Thyroid gland (tissue), 4 donors: Measurements from ENCODE around the gene PATJ. TPM values are rescaled to one million over a fixed set of nuclear protein-coding genes. Genes with fewer than 3 reads are reported as not detected.

Experiments
- DNase-seq, 2 donors: peaks; one replicate each; pipeline ENCODE4 v3.0.0-alpha.2; 2019
- H3K27ac ChIP-seq, 3 donors: fragments of 200-600 bp; sonication (generic); 1 replicate in 2 of 3; 2 replicates in 1 of 3; pipeline ENCODE4 v1.5.1; 2016 to 2019; ENCODE audit warnings: mild to moderate bottlenecking in 1 of 3, moderate library complexity in 1 of 3
- H3K27me3 ChIP-seq: fragments of 200-600 bp; sonication (generic); one replicate; pipeline ENCODE4 v1.5.1; 2019
- H3K36me3 ChIP-seq, 2 donors: fragments of 200-600 bp; sonication (generic); one replicate each; pipeline ENCODE4 v1.5.1; 2016 to 2019
- H3K4me1 ChIP-seq, 2 donors: fragments of 200-600 bp; sonication (generic); one replicate each; pipeline ENCODE4 v1.5.1; 2017 to 2019
- H3K4me3 ChIP-seq, 3 donors: fragments of 200-600 bp; sonication (generic); replicated peaks in 1 of 3; 1 replicate in 2 of 3; 2 replicates in 1 of 3; pipeline ENCODE4 v1.5.1; 2016; ENCODE audit warnings: mild to moderate bottlenecking in 1 of 3
- H3K9me3 ChIP-seq: fragments of 200-600 bp; sonication (generic); one replicate; pipeline ENCODE4 v1.5.1; 2017
- POLR2A ChIP-seq, 2 donors: fragments of 450-650 bp; IDR thresholded peaks; one replicate each; pipeline ENCODE4 v1.6.1; 2017; ENCODE audit warnings: antibody characterized with exemption in 2 of 2, mild to moderate bottlenecking in 2 of 2, moderate library complexity in 1 of 2
- WGBS, 2 donors: methylation state at CpG; one replicate each; pipeline ENCODE4 v1.1.5; 2017; 5-methylcytosine and 5-hydroxymethylcytosine counted together
- intact Hi-C: fragments of 100-400 bp; cut with DNase I; formaldehyde crosslinking; loops from one replicate; pipeline ENCODE4 v1.15.1; 2023
- total RNA-seq, 4 donors: library from RNA; depleted of rRNA; stranded (reverse); fragments of >200 nt; gene quantifications; one replicate each; pipeline ENCODE4 v1.2.3, GENCODE V29; 2016
- TF ChIP-seq, protein P1 (sequence below), 6 experiments: fragments of 200-600 bp in 3 of 6; fragments of 450-650 bp in 3 of 6; sonication (generic) in 3 of 6; IDR thresholded peaks; one replicate each; pipeline ENCODE4 v1.5.1; 2016 to 2019; ENCODE audit warnings: antibody characterized with exemption in 6 of 6, mild to moderate bottlenecking in 2 of 6, inconsistent platforms in 1 of 6, moderate library complexity in 1 of 6

The PATJ gene
- total RNA-seq, 4 donors from 2014 or later = 94.7 to 221 (median 119) TPM

DNA sequence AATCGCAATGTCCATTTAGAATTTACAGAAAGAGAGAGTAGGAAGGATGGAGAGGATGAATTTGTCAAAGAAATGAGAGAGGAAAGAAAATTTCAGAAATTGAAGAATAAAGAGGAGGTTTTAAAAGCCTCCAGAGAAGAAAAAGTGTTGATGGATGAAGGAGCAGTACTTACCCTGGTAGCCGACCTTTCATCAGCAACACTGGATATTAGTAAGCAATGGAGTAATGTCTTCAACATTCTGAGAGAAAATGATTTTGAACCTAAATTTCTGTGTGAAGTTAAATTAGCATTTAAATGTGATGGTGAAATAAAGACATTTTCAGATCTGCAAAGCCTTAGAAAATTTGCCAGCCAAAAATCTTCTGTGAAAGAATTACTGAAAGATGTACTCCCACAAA lies 464.9 kb downstream of the PATJ start:
- Histone ChIP-seq H3K27ac (no peak overlapping the region), H3K4me1 (no peaks in the 10 kb centered on the region), H3K4me3 (no peak overlapping the region), H3K9me3 (no peaks in the 10 kb centered on the region), H3K36me3 (no peaks in the 10 kb centered on the region), H3K27me3 (no peaks in the 10 kb centered on the region)
- 95 to 96% methylated on average over 2 of the region's 2 CpGs for WGBS, 2 donors
- DNase-seq = no peak
- intact Hi-C loops = no loop called here
- TF ChIP-seq POLR2A (IDR thresholded peaks at IDR 0.05) = no peak
- TF ChIP-seq, protein P1, sequence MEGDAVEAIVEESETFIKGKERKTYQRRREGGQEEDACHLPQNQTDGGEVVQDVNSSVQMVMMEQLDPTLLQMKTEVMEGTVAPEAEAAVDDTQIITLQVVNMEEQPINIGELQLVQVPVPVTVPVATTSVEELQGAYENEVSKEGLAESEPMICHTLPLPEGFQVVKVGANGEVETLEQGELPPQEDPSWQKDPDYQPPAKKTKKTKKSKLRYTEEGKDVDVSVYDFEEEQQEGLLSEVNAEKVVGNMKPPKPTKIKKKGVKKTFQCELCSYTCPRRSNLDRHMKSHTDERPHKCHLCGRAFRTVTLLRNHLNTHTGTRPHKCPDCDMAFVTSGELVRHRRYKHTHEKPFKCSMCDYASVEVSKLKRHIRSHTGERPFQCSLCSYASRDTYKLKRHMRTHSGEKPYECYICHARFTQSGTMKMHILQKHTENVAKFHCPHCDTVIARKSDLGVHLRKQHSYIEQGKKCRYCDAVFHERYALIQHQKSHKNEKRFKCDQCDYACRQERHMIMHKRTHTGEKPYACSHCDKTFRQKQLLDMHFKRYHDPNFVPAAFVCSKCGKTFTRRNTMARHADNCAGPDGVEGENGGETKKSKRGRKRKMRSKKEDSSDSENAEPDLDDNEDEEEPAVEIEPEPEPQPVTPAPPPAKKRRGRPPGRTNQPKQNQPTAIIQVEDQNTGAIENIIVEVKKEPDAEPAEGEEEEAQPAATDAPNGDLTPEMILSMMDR (IDR thresholded peaks at IDR 0.05) = no peak

DNA sequence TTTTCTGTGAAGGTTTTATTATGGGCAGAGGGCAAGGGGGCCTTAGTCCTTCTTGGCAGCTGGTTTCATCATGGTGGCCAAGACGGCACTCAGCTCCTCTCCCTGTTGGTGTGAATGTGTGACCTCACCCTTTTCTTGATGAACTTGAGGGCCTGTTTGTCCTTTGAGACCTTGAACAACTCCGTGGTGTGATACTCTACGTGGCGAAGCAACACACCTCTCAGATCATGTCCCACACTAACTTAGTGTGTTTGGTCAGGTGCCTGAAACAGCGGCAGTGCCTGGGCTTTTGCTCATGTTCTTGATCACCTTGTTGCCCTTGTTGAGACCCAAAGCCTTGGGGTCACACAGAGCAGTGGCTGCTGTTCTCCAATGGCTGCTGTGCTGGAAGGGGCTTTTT lies 465.8 kb downstream of the PATJ start:
- Histone ChIP-seq H3K36me3 (no peaks in the 10 kb centered on the region), H3K9me3 (no peaks in the 10 kb centered on the region), H3K27me3 (no peaks in the 10 kb centered on the region), H3K4me1 (no peaks in the 10 kb centered on the region), H3K27ac (no peak overlapping the region), H3K4me3 (no peak overlapping the region)
- 92 to 93% methylated on average over 5 of the region's 5 CpGs for WGBS, 2 donors
- intact Hi-C loops = no loop called here
- TF ChIP-seq, protein P1 (IDR thresholded peaks at IDR 0.05) = no peak
- TF ChIP-seq POLR2A (IDR thresholded peaks at IDR 0.05) = no peak
- DNase-seq = no peak

DNA sequence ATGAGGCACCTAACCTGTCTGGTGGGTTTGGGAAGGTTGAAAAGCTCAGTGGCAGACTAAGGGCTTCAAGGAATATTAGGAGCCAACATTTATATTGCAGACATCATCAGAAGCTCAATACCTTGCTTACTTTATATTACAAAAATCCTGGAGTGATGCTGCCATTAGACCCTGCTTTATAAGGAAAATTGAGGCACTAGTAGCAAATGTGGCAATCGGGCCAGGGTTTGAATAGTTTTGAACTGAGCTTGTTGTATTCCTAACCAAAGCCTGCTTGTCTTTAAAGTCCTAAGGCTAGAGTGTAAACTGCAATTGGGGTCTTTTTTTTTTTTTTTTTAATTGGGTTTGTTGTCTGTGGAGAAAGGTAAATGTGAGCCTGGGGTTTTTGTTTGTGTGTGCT lies 466.7 kb downstream of the PATJ start:
- Histone ChIP-seq H3K4me1 (no peaks in the 10 kb centered on the region), H3K27ac (no peak overlapping the region), H3K27me3 (no peaks in the 10 kb centered on the region), H3K9me3 (no peaks in the 10 kb centered on the region), H3K36me3 (no peaks in the 10 kb centered on the region), H3K4me3 (no peak overlapping the region)
- intact Hi-C loops = no loop called here
- TF ChIP-seq, protein P1 (IDR thresholded peaks at IDR 0.05) = no peak
- no peak for TF ChIP-seq POLR2A (IDR thresholded peaks at IDR 0.05)
- DNase-seq = no peak
- 35% methylated on average over 1 of the region's 1 CpG for WGBS, 2 donors

DNA sequence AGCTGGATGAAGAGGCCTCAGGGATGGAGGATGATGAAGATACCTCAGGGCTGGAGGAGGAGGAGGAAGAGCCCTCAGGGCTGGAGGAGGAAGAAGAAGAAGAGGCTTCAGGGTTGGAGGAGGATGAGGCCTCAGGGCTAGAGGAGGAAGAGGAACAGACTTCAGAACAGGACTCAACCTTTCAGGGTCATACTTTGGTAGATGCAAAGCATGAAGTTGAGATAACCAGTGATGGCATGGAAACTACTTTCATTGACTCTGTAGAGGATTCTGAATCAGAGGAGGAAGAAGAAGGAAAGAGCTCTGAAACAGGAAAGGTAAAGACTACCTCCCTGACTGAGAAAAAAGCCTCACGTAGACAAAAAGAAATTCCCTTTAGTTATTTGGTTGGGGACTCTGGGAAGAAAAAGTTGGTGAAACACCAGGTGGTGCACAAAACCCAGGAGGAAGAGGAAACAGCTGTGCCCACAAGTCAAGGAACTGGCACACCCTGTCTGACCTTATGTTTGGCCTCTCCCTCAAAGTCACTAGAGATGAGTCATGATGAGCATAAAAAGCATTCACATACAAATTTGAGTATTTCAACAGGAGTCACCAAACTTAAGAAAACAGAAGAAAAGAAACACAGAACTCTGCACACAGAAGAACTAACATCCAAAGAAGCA lies 467.8 kb downstream of the PATJ start:
- intact Hi-C loops = no loop called here
- H3K4me1 ChIP-seq = no peaks in the 10 kb centered on the region
- no peak overlapping the region for H3K4me3 ChIP-seq
- H3K27ac ChIP-seq = no peak overlapping the region
- H3K36me3 ChIP-seq = no peaks in the 10 kb centered on the region
- no peaks in the 10 kb centered on the region for H3K27me3 ChIP-seq
- DNase-seq = no peak
- TF ChIP-seq, protein P1 (IDR thresholded peaks at IDR 0.05) = no peak
- no peak for TF ChIP-seq POLR2A (IDR thresholded peaks at IDR 0.05)
- H3K9me3 ChIP-seq = no peaks in the 10 kb centered on the region
- WGBS, 2 donors = 69 to 81% methylated on average over 1 of the region's 1 CpG

DNA sequence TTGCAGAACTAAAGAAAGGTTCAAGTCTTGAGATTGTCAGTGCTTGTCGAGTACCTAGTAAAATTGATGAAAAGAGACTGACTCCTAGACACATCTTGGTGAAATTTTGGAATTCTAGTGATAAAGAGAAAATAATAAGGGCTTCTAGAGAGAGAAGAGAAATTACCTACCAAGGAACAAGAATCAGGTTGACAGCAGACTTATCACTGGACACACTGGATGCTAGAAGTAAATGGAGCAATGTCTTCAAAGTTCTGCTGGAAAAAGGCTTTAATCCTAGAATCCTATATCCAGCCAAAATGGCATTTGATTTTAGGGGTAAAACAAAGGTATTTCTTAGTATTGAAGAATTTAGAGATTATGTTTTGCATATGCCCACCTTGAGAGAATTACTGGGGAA lies 468.7 kb downstream of the PATJ start:
- intact Hi-C loops = no loop called here
- Histone ChIP-seq H3K27ac (no peak overlapping the region), H3K4me3 (no peak overlapping the region), H3K4me1 (no peaks in the 10 kb centered on the region), H3K9me3 (no peaks in the 10 kb centered on the region), H3K27me3 (no peaks in the 10 kb centered on the region), H3K36me3 (no peaks in the 10 kb centered on the region)
- TF ChIP-seq POLR2A (IDR thresholded peaks at IDR 0.05) = no peak
- TF ChIP-seq, protein P1 (IDR thresholded peaks at IDR 0.05) = no peak
- 96 to 98% methylated on average over 1 of the region's 1 CpG for WGBS, 2 donors
- no peak for DNase-seq
